8988T (cell line): Measurements from ENCODE around the gene TRA2B.

Source experiments
- DNase-seq: peaks from one replicate; pipeline ENCODE4 v3.0.0; 2011

The TRA2B gene

DNA sequence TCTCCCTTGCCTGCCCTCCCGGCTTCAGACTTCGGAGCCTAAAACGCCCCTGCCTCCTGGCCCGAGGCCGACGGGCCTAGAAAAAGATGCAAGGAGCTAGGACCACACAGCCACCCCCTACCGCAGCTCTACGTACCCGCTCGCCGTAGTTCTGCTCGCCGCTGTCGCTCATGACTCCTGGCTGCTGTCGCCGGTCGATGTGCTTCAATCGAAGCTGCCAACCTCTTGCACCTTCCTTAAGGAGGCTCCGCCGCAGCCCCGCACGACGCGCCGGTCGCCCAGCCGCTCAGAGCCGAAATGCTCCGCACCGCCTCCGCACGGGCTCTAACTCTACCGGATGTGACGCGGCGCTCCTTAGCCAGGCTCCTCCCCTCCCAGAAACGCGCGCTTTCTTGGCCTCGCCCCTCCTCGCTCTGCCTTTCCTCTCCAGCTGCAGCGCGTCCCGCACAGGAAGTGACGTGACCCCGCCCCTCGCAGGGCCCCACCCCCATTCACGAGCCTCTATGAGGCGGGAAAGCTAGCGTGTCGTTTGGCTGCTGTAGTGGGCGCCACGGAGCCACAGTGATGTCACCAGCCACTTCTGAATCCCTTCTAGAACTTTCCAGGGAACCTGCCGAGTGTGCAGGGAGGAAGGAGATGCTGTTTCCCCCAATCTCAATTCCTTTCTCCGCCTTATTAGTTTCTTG lies at the start of gene TRA2B:
TSS of gene TRA2B (minus strand) at position 326 of the 686 bp plus-strand sequence. CDS start at position 172, 154 bp downstream.
- DNase-seq: peak; percentile 87

DNA sequence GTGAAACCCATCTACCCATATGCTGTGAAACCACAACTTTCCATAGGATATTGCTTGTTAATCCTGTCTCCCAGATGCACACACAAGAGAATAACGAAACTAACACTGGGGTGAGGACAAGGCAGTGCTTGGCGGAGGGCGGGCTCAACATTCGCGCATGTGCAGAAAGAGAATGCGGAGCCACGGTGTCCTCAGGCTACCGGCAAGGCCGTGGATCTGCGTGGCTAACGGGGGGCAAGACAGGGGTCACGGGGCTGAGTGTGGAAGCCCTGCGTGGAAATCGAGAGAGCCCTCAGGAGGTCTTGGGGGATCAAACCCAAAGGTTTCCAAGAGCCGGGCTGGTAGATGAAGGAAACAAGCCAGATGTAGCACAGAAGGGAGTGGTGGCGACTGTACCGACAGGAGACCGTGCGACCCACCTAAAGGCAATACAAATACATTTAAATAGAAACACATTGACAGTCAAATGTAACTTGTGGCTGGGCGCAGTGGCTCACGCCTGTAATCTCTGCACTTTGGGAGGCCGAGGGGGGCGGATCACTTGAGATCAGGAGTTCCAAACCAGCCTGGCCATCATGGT lies 48.5 kb upstream of the TRA2B start:
- DNase-seq: no peak

DNA sequence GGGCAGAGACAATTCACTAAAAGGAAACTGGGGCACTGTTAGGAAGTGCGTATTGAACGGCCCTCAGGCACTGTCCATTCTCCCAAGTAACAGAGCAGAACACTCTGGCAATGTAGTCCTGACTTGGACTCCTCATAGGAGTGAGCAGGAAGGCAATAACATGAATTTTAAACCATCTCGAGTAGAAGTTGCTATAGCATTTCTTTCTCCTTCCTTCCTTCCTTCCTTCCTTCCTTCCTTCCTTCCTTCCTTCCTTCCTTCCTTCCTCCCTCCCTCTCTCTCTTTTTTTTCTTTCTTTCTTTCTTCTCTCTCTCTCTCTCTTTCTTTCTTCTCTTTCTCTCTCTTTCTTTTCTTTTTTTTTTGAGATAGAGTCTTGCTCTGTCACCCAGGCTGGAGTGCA lies 46.4 kb upstream of the TRA2B start:
- no peak for DNase-seq

DNA sequence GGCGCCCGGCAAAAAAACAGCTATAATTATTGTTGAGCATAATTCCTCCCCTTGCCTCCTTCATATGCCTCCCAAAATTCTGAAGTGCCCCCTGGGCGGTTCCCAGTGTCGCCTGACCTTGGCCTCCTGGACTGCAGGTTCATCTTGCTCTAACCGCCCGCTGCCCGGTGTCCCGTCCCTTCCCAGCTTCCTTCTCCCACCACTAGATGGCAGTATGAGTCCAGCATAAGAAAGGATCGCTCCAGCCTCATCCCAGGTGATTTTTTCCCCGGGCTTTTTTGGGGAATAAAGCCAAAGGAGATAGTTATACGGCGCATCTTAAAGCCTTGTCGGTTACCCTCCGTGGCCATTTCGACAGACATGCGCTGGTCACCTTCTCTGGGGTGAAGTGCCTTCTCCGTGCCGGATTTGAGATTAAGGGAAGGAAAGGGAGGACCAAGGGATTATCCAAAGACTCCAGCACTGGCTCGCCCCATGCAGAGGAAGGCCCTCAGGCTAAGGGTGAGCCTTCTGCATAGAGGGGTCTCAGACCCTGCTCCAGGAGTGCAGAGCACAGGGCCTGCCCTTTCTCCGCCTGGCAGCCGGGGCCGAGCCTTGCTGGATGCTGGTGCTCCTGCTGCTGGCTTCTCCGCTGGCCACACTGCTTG lies 45.8 kb upstream of the TRA2B start:
- DNase-seq: peak; percentile 77

DNA sequence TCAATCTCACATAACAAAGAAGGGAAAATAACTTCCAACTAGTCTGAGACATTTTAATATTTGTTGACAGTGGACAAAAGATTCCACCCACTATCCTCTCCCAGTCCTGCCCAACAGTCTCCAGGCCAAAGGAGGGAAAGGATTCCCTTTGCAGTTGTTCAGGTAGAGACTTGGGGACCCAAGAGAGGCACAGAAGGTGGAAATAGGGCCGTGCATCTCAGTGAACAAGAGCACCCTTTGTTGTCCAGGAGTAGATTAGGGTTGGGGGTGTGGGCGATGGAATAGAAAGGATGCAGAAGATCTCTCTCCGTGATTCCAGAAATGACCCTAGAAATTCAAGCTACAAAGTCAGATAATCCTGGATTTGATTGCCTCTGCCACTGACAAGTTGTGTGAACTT lies 44.8 kb upstream of the TRA2B start:
- no peak for DNase-seq

DNA sequence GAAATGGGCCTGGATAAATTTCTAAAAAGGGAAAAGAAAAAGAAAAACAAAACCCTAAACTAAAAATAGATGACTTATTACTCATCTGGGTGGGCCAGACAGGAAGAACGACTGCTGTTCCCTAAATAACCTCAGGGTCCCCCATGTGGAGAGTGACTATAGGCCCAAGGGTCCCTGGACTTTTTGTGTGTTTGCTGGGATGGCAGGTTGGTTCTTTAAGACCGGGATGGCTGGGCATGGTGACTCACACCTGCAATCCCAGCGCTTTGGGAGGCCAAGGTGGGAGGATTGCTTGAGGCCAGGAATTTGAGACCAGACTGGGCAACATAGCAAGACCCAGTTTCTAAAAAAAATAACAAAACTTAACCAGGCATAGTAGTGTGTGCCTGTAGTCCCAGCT lies 43.8 kb upstream of the TRA2B start:
- DNase-seq: no peak

DNA sequence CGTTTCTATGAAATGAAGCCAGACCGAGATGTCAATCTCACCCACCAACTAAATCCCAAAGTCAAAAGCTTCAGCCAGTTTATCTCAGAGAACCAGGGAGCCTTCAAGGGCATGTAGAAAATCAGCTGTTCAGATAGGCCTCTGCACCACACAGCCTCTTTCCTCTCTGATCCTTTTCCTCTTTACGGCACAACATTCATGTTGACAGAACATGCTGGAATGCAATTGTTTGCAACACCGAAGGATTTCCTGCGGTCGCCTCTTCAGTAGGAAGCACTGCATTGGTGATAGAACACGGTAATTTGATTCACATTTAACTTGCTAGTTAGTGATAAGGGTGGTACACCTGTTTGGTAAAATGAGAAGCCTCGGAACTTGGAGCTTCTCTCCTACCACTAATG lies 41.9 kb upstream of the TRA2B start:
- DNase-seq: no peak

DNA sequence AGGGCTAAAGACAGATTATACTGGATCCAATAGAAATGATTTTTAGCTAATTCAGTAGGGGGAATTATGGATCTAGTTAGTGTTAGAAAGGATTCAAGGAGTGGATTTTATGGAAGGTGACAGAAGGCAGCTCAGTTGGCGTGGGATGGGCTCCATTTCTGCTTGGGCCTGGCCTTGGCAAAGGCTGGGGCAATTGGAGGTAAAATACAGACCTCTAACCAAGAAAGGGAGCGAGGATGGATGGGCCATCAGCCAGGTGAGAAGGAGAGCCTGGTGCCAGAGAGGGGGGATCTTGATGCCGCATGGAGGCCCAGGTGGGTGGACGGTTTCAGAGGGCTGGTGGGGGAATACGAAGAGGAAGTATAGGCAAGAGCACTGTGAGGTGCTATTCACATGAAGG lies 40.7 kb upstream of the TRA2B start:
- no peak for DNase-seq

DNA sequence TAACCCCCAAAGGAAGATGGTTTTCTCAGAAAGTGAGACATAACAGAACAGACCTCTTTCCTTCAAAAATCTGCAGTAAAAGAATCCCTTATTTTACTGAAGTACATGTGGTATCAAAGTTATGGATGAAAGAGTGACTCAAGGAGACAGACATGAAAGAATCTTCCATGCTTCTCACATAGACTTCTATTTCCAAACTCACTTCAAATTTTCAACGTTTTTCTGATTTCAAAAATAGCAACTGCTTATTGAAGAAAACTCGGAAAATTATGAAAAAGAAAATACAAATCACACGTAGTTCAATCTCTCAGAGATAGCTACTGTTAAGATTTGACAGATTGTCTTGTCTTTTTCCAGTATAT lies 39.8 kb upstream of the TRA2B start:
- DNase-seq: no peak

DNA sequence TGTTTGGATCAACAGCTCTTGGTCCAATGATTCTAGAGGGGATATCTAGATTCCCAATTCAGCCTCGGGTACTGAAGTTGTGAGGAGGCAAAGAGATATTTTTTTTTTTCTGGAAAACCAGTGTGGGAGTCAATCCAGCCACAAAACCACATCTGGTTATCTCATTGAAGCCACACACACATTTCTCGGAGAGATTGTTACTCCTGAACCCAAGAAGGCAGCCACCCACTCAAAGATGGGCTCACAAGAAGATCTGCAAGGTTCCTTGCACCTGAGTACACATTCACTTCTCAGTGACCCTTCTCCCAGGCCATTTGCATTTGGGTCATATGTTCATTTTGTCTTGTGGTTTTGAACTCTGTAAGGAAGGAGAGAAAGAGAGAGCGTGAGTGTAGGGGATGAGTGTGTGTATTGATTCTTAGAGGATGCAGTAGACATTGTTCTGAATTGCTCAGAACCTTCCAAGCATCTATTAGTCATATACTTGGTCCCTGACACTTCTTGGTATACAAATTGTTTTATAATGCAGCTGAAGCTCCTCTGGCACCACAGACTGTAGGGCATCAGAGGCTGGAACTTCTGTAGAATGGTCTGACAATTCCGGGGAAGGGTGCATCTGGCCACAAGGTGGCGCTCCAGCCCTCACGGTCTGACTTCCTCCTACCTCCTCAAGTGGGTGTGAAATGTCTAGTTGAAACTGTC lies 39.3 kb upstream of the TRA2B start:
- DNase-seq: peak; percentile 46

DNA sequence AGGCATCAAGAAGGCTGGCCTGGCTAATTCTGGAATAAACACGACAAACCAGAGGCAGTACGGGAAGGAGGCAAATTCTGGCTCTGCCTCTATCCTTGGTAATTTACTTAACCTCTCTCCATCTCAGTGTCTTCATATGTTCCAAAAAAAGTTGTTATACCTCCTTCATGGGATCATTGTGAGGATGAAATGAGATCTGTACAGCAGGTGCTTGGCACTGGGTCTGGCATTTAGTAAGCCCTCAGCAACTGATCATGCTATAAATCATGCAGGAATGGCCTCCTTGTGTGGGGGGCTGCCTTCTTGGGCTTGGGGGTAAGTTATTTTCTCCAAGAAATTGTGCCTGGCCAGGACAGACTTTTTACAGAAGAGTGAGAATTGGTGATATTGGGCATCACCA lies 38.3 kb upstream of the TRA2B start:
- no peak for DNase-seq

DNA sequence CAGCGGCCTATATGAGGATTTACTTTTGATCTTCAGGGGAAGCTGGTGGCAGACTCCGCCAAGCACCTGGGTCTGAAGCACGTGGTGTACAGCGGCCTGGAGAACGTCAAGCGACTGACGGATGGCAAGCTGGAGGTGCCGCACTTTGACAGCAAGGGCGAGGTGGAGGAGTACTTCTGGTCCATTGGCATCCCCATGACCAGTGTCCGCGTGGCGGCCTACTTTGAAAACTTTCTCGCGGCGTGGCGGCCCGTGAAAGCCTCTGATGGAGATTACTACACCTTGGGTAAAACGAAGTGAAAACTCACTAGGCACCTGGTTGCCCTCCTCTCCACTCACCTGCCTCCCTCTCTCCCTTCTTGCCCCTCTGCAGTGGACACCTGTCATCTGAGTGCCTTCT lies 33.8 kb upstream of the TRA2B start:
- DNase-seq: no peak

DNA sequence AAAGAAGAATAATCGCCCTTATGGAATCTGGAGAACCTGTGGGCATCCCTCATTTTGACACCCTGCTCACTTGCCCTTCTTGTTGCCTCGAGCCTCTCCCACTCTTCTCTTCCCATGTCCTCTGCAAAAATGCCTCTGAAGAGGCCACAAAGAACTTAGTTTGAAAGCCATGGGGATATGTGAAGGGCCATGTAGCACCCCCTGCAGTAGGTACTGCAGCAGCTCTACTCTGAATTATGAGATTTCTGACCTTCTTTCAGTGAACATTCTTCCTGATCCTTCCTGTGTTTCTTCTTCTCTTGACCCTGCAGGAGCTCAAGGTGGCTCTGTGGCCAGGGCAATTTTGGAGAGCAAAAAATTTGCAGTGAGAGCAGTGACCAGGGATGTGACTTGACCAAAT lies 30.4 kb upstream of the TRA2B start:
- DNase-seq: no peak

DNA sequence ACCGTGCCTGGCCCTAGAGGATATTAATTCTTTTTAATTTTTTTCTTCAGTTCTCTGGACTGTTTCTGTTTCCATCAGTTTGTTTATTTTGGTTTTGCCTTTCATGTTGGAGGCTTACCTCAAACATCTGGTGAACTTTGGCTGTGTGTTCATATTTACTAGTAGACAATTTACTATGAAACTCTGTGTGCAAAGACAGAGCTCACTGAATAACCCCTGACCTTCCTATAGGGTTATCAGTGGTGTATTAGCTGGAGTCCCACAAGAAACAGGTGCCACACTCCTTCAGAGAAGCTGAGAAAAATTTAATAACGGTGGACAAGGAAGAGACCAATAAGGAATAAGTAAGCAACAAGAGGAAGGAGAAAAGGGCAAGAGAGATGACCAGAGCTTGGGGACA lies 28.8 kb upstream of the TRA2B start:
- no peak for DNase-seq

DNA sequence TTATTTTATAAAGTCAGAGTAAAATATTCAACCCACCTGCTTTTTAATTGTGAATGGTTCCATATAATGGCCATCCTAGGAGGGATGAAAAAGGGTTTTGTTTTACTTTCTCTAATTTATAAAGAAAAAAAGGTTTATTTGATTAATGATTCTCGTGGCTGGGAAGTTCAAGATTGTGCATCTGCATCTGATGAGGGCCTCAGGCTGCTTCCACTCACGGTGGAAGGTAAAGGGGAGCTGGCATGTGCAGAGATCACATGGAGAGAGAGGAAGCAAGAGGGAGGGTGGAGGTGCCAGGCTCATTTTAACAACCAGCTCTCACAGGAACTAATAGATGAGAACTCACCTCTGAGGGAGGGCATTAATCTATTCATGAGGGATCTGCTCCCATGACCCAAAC lies 27.7 kb upstream of the TRA2B start:
- no peak for DNase-seq

DNA sequence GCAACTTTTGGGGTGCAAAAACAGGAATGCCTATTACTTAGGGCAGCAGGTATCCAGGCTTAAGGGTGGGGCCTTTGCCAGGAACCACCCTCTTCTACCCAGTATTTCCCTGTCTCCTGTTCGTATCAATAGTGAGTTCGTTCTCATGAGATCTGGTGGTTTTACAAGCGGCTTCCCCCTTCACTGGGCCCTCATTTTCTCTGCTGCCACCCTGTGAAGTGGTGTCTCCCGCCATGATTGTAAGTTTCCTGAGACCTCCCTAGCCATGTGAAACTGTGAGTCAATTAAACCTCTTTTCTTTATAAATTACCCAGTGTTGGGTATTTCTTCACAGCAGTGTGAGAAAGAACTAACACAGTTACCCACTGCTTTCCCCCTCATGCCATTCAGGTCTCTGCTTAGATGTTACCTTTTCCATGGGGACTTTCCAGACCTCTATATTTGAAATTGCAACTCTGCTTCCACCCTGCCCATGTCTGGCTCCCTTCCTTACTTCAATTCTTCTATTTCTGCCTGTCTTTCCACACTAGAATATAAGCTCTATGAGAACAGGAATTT lies 23.9 kb upstream of the TRA2B start:
- no peak for DNase-seq

DNA sequence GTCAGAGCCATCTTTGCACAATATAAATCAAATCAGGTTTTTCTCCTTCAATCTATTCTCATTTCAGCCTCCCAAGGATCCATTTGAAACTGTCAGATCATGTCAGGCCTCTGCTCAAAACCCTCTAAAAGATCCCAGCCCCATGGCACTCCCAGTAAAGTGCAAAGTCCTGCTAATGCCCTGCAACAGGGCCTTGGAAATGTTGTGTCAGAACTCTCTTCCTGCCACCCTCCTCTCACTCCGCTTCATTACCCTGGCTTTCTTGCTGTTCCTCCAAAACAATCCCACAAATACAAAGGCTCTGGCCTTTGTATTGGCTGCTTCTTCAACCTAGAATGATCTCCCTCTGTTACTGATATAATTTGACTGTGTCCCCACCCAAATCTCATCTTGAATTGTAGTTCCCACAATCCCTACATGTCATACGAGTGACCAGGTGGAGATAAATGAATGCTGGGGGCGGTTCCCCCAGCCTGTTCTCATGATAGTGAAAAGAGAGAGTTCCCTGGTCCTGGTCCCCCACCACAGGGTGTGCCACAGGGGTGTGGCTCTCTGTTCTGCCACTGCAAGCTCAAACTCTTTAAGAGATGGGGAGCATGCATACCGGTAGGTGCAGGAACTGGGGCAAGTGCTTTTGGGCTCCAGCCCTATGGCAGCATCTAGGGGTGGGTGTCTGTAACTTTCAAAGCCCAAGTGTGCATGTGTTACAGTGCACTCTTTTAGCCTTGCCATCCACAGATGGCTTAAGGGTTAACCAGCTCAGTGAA lies 22.9 kb upstream of the TRA2B start:
- DNase-seq: no peak

DNA sequence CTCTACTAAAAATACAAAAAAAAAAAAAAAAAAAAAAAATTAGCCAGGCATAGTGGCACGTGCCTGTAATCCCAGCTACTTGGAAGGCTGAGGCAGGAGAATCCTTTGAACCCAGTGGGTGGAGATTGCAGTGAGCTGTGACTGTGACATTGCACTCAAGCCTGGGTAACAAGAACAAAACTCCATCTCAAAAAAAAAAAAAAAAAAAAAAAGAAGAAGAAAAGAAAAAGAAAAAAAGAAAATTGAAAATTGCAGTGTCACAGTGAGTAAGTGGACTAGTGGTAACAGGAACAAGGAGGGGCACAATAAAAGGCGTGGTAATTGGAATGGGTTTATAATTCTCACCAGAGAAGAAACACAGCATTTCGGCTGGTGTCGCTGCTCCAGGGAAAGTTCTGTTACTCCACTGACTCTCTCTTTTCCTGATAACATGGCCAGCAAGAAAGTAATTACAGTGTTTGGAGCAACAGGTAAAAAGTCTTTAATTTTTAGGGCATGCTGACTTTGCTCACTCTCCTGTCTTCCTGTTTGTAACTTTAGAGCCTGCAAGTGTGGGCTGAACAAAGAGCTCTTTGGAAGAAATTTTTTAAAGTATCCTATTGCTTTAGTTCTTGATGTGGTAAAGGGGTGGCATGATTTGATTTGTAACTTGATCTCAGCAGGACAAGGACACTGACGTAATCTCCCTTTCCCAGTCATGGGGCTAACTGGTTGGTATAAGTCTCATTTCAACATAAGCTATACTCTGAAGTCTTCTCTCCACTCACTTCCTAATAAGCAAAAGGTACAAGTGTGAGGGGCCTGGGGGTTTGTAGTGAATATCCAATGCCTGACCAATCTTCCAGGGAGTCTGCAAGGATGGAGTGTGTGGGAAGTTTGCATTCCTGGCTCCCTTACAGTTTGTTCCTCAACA lies 22.1 kb upstream of the TRA2B start:
- no peak for DNase-seq

DNA sequence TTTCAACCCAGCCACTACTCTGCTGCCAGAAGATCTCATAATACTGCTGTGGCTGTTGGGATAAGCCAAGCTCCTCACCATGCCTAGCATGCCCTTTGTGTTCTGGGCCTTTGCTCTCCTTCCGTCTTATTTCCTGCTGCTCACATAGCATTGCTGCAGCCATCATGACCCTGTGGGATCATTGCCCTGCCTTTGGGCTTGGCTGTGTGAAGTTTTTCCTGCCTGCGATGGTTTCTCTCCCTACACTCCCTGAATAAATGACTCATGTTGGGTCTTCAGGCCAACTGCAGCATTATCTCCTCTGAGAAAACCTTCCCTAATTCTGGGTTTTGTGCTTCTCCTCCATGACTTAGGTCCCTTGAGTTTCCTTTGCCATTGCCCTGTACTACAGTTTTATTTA lies 20.8 kb upstream of the TRA2B start:
- no peak for DNase-seq

DNA sequence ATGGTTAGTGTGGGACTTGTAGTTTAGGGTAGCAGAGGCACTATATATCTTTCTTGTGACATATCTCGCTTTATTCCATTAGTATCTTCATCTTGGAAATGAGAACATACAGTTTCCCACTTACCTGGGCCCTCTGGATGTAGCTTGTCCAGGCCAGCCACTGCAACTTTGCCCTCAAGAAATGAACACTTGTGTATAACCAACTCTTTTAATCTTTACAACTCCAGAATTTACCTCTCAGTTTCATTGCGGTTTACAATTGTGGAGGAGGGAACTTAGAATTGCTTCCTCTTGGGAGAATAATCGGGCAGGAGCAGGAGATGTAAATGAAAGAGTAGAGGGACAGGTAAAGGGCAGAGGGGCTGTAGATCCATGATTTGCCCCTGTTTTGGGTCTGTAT lies 18.4 kb upstream of the TRA2B start:
- DNase-seq: no peak

DNA sequence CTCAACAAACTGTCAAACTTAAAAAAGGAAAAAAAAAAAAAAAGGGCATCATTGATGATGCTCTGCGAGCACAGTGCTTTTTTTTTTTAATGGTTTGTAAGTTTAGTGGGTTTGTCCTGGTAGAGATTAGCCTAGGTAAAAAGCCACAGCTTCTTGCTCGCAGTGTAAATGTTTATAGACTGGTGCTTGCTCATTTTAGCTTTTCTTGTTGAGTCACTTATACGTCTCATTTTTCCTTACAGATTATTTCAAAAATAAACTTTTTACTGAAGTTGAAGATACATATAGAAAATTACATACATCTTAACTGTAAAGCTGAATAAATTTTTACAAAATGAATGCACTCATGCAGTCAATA lies 16.5 kb upstream of the TRA2B start:
- no peak for DNase-seq

DNA sequence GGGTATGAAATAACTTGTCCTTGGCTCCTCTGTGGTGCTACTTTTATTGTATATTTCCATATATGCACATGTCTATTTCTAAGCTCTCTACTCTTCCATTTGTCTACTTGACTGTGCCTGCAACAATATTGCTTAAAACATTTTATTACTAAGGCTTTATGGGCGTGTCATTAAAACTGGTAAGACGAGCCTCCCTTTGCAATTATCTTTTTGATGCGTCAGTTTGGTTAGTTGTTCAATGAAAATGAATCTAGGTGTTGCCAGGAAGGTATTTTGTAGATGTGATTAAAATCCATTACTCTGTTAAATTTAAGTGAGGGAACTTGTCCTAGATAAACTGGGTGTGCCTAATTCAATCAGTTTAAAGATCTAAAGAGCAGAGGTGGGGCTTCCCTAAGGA lies 12.9 kb upstream of the TRA2B start:
- DNase-seq: no peak
